Skeletal muscle cell (primary cell): ENCODE measurements around the gene CLEC16A.
A peak's percentile ranks its signal among the peaks of the same experiment; 100 is the strongest.
"Not testable (repeated sequence)": the region's sequence is repeated elsewhere in the genome, so short reads cannot be mapped to it uniquely, and the experiment has no call there.

Experiments
- DNase-seq: peaks from one replicate; pipeline ENCODE4 v3.0.0-alpha.2; 2010; ENCODE audit warnings: low read depth
- H3K4me3 ChIP-seq: 2 replicates; pipeline ENCODE4 v1.5.1; 2011; ENCODE audit warnings: low read depth, mild to moderate bottlenecking, control low read depth, low read length, moderate library complexity

Gene CLEC16A

GRCh38 chr16:11101283-11101682, 156.9 kb downstream of the CLEC16A start:
- no peak for DNase-seq
- no peak overlapping the region for H3K4me3 ChIP-seq

GRCh38 chr16:11101695-11102522, 157.5 kb downstream of the CLEC16A start:
- no peak for DNase-seq
- H3K4me3 ChIP-seq, result no peak overlapping the region

GRCh38 chr16:11102523-11102898, 158.1 kb downstream of the CLEC16A start:
- no peak overlapping the region for H3K4me3 ChIP-seq
- DNase-seq, result no peak

GRCh38 chr16:11103301-11103700, 158.9 kb downstream of the CLEC16A start:
- H3K4me3 ChIP-seq, DNase-seq: not testable (repeated sequence)

- DNase-seq, result no peak
- no peak overlapping the region for H3K4me3 ChIP-seq
Observed at GRCh38 chr16:11104168-11105037, 160.0 kb downstream of the CLEC16A start.

GRCh38 chr16:11105038-11105903, 160.9 kb downstream of the CLEC16A start:
- peak; percentile 78 for DNase-seq
- no peak overlapping the region for H3K4me3 ChIP-seq

GRCh38 chr16:11106726-11107125, 162.4 kb downstream of the CLEC16A start:
- H3K4me3 ChIP-seq, result no peak overlapping the region
- no peak for DNase-seq

GRCh38 chr16:11107780-11108465, 163.6 kb downstream of the CLEC16A start:
- no peak for DNase-seq
- no peak overlapping the region for H3K4me3 ChIP-seq

GRCh38 chr16:11108466-11108805, 164.1 kb downstream of the CLEC16A start:
- no peak for DNase-seq

GRCh38 chr16:11109566-11109965, 165.2 kb downstream of the CLEC16A start:
- no peak for DNase-seq
- no peak overlapping the region for H3K4me3 ChIP-seq

More at GRCh38 chr16:11108466-11108805, 164.1 kb downstream of the CLEC16A start:
- no peak overlapping the region for H3K4me3 ChIP-seq

GRCh38 chr16:11111150-11111549, 166.8 kb downstream of the CLEC16A start:
- no peak overlapping the region for H3K4me3 ChIP-seq
- DNase-seq, result no peak

GRCh38 chr16:11111856-11112634, 167.7 kb downstream of the CLEC16A start:
- no peak overlapping the region for H3K4me3 ChIP-seq
- no peak for DNase-seq

- no peak overlapping the region for H3K4me3 ChIP-seq
- DNase-seq, result no peak
Observed at GRCh38 chr16:11112723-11113348, 168.5 kb downstream of the CLEC16A start.

GRCh38 chr16:11114366-11115164, 170.2 kb downstream of the CLEC16A start:
- no peak for DNase-seq
- H3K4me3 ChIP-seq, result no peak overlapping the region

GRCh38 chr16:11117576-11118211, 173.3 kb downstream of the CLEC16A start:
- no peak for DNase-seq
- no peak overlapping the region for H3K4me3 ChIP-seq

GRCh38 chr16:11118479-11118878, 174.1 kb downstream of the CLEC16A start:
- no peak for DNase-seq
- H3K4me3 ChIP-seq, result no peak overlapping the region

- H3K4me3 ChIP-seq, result no peak overlapping the region
- no peak for DNase-seq
Observed at GRCh38 chr16:11121083-11121608, 176.8 kb downstream of the CLEC16A start.
